ENCODE results near the gene USP10. TPM values are rescaled to one million over a fixed set of nuclear protein-coding genes. Genes with fewer than 3 reads are reported as not detected.

Gene USP10
- total and polyA plus RNA-seq, 7 donors: 17.1 to 64.3 (median 43.9) TPM

DNA sequence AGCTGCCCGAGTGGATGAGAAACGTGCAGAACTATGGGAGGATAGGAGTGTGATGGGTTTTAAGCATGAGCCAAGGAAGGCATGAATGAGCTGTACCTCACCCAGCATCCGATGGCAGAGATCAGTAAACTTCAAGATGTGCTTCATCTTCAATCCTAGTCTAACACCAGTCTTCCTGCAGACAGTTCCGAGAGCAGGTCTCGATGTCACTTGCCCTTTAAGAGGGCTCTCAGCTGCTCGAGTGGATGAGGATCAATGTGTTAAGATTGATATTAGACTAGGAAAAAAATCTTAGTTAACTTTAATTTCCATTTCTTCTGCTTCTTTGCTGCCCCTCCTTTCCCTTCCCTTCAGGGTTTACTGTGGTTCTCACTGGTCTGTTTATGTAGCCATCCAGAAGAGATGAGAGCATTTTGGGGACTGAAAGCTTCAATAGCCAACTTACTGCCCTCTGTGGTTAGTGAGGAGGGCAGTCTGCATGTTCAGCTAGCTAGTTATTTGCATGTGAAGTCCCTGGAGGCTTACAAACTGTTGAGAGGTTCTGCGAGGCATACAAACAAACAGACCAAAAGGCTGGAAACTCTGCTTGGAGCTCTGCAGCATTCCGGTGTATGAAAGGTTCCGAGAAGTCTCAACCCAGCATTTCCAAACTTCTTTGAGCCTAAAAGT is 36.2 kb upstream of the USP10 start:
- TF ChIP-seq EP300 (IDR thresholded peaks at IDR 0.05) (no peak), POLR2AphosphoS5 (IDR thresholded peaks at IDR 0.05) (no peak)
- TF ChIP-seq, protein P1, sequence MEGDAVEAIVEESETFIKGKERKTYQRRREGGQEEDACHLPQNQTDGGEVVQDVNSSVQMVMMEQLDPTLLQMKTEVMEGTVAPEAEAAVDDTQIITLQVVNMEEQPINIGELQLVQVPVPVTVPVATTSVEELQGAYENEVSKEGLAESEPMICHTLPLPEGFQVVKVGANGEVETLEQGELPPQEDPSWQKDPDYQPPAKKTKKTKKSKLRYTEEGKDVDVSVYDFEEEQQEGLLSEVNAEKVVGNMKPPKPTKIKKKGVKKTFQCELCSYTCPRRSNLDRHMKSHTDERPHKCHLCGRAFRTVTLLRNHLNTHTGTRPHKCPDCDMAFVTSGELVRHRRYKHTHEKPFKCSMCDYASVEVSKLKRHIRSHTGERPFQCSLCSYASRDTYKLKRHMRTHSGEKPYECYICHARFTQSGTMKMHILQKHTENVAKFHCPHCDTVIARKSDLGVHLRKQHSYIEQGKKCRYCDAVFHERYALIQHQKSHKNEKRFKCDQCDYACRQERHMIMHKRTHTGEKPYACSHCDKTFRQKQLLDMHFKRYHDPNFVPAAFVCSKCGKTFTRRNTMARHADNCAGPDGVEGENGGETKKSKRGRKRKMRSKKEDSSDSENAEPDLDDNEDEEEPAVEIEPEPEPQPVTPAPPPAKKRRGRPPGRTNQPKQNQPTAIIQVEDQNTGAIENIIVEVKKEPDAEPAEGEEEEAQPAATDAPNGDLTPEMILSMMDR (IDR thresholded peaks at IDR 0.05): no peak
- Histone ChIP-seq H3K27ac (no peak overlapping the region), H3K4me1 (peaks cover 0 to 4% (median 0%) of the 10 kb centered on the region in 4 donors), H3K27me3 (no peaks in the 10 kb centered on the region), H3K9me3 (no peaks in the 10 kb centered on the region), H3K36me3 (peaks cover 16 to 83% (median 46%) of the 10 kb centered on the region in 4 donors), H3K4me3 (no peak overlapping the region)
- WGBS, 2 donors: 76 to 84% methylated on average over 9 of the region's 9 CpGs
- intact Hi-C loops (cut with DNase I): no loop called here
- DNase-seq: no peak

DNA sequence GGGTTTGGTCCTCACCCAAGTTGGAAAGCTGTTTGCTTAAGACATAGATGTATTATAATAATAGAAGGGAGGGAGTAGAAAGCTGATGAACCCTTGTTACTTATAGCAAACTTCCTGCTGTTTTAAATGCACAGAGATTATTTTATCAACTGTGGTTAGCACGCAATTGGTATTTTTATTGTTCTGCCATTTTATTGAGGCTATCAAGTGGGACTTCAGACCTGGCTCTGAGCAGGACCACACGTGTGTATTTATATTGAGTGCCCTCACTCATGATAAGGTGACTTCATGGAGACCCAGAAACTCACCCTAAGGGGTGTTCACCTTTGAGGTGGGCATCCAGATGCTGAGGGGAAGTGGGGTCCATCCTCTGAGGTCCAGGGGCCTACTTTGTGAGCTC is 34.4 kb upstream of the USP10 start:
- H3K9me3 ChIP-seq: no peaks in the 10 kb centered on the region
- no peaks in the 10 kb centered on the region for H3K27me3 ChIP-seq
- 23 to 71% methylated on average over 2 of the region's 2 CpGs for WGBS, 2 donors
- H3K4me3 ChIP-seq: no peak overlapping the region
- no peak for DNase-seq
- peaks cover 0 to 4% (median 0%) of the 10 kb centered on the region in 4 donors for H3K4me1 ChIP-seq
- H3K27ac ChIP-seq: no peak overlapping the region
- peaks cover 16 to 65% (median 30%) of the 10 kb centered on the region in 4 donors for H3K36me3 ChIP-seq
- TF ChIP-seq POLR2A (IDR thresholded peaks at IDR 0.05): no peak
- TF ChIP-seq POLR2AphosphoS5 (IDR thresholded peaks at IDR 0.05): no peak
- TF ChIP-seq EP300 (IDR thresholded peaks at IDR 0.05): no peak
- TF ChIP-seq, protein P1 (IDR thresholded peaks at IDR 0.05): no peak
- intact Hi-C loops (cut with DNase I): no loop called here

DNA sequence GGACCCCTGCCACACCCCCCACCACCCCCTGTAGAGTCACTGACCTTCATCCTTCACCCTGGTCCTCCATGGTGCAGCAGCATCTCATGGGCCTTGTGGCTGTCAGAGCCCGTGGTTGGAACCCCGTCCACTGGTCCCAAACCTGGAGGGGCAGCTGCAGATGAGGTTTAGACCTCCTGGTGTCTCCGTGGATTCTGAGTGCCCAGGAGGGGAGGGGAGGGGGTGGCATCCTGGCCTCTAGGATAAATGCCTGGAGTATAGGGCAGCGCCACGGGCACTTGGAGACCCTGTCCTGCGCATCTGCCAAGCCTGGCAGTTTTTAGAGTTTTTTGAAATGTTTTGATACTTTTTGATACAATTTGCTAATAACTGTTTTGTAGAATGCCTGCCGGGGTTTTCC is 34.0 kb upstream of the USP10 start:
- Histone ChIP-seq H3K4me1 (peaks cover 0 to 4% (median 0%) of the 10 kb centered on the region in 4 donors), H3K27ac (no peak overlapping the region), H3K27me3 (no peaks in the 10 kb centered on the region), H3K9me3 (no peaks in the 10 kb centered on the region), H3K4me3 (no peak overlapping the region), H3K36me3 (peaks cover 16 to 60% (median 28%) of the 10 kb centered on the region in 4 donors)
- WGBS, 2 donors: 91% methylated on average over 7 of the region's 7 CpGs
- TF ChIP-seq POLR2A (IDR thresholded peaks at IDR 0.05) (no peak), EP300 (IDR thresholded peaks at IDR 0.05) (no peak), POLR2AphosphoS5 (IDR thresholded peaks at IDR 0.05) (no peak)
- TF ChIP-seq, protein P1 (IDR thresholded peaks at IDR 0.05): no peak
- DNase-seq: no peak
- intact Hi-C loops (cut with DNase I): no loop called here

DNA sequence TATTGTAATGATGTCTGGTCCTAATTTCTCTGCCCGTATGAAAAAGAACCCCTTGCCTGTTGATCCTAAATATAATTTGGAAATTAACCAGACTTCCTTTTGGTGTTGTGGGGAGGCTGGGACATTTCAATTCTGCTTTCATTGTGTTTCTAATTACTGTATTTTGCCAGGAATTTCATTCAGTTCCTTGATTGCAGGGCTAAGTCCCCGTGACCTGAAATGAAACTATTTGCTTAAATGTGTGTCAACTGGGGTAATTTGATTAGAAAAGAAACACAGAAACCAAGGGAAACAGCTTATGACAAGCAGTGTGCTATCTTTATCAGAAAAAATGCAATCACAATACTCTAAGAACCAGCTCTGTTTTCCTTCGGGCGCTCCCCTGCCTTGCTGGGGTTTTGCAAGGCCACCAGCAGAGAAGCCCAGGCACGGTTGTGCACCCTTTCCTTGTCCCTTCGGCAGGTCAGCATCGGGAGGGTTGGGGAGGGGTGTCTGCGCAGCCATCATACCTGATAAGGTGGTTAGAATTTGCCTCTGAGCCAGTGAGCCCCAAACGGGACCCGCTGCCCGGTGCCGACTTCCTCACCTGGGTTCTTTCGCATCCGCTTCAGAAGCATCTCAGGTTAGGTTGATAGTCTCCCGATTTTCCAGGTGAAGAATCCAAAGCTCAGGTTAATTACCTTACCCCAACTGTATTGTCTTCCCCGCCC is 32.0 kb upstream of the USP10 start:
- Histone ChIP-seq H3K9me3 (no peaks in the 10 kb centered on the region), H3K36me3 (peaks cover 3 to 41% (median 14%) of the 10 kb centered on the region in 4 donors), H3K27me3 (no peaks in the 10 kb centered on the region), H3K4me3 (no peak overlapping the region), H3K27ac (no peak overlapping the region), H3K4me1 (peaks cover 0 to 6% (median 2%) of the 10 kb centered on the region in 4 donors)
- DNase-seq: no peak
- 90% methylated on average over 16 of the region's 16 CpGs for WGBS, 2 donors
- no peak for TF ChIP-seq EP300 (IDR thresholded peaks at IDR 0.05)
- TF ChIP-seq POLR2AphosphoS5 (IDR thresholded peaks at IDR 0.05): no peak
- TF ChIP-seq, protein P1 (IDR thresholded peaks at IDR 0.05): no peak
- TF ChIP-seq POLR2A (IDR thresholded peaks at IDR 0.05): no peak
- intact Hi-C loops (cut with DNase I): no loop called here

All from sigmoid colon (tissue), 7 donors.